ENCODE results near the gene ANKRD31.

- TF ChIP-seq POLR2A (IDR thresholded peaks at IDR 0.05) (no peak), CTCF (IDR thresholded peaks at IDR 0.05) (no peak), EP300 (IDR thresholded peaks at IDR 0.05; ENCODE audit: low read depth) (no peak)
Observed at GRCh38 chr5:75202935-75203334, 33.7 kb downstream of the ANKRD31 start.
